ENCODE measurements around the gene IFNAR1.

DNA sequence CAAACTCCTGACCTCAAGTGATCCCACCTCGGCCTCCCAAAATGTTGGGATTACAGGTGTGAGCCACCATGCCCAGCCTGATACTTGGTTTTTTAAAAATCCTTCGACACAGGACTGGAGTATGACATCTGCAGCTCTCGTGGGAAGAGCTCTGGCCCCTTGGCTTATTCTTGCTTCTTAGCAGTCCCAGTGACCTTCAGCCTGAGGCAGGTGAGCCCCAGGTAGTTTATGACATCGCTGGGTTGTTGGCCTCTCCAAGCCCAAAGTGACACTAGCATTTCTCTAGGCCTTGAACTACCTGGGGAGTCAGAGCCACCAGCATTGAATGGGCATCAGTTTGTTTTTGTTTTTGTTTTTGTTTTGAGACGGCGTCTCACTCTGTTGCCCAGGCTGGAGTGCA, 62.5 kb downstream of the IFNAR1 start:
- TF ChIP-seq CTCF (IDR thresholded peaks at IDR 0.05 in 8 of 11, conservative IDR thresholded peaks at IDR 0.05 in 3 of 11): no peak
- no peak for TF ChIP-seq POLR2A (IDR thresholded peaks at IDR 0.05)
- TF ChIP-seq POLR2AphosphoS5 (IDR thresholded peaks at IDR 0.05): no peak

Data from spleen (tissue), 7 donors.